Central memory CD8-positive, alpha-beta T cell (primary cell): Measurements from ENCODE around the gene NEU3.

Experiments
- ATAC-seq: fragments of 150-1000 bp; cut with Tn5 transposase; replicated peaks from 2 replicates; pipeline ENCODE4 v1.10.0; 2022; ENCODE audit warnings: mild to moderate bottlenecking, moderate FRiP score, moderate number of reproducible peaks; ENCODE audit not compliant: poor library complexity, severe bottlenecking; ENCODE audit errors: extremely low read depth
- DNase-seq, 2 donors: peaks; one replicate each; pipeline ENCODE4 v3.0.0; 2021; ENCODE audit warnings: low spot score in 2 of 2
- H3K27ac Mint-ChIP-seq: one replicate; pipeline ENCODE4 v1.8.0; 2022; ENCODE audit warnings: low read depth, mild to moderate bottlenecking, moderate library complexity, mixed read lengths
- H3K27me3 Mint-ChIP-seq: one replicate; pipeline ENCODE4 v1.8.0; 2022; ENCODE audit warnings: mixed read lengths
- H3K36me3 Mint-ChIP-seq: one replicate; pipeline ENCODE4 v1.8.0; 2022; ENCODE audit warnings: mild to moderate bottlenecking, moderate library complexity, mixed read lengths; ENCODE audit not compliant: insufficient read depth
- H3K4me1 Mint-ChIP-seq: one replicate; pipeline ENCODE4 v1.8.0; 2022; ENCODE audit warnings: mixed read lengths
- H3K4me3 Mint-ChIP-seq: one replicate; pipeline ENCODE4 v1.8.0; 2022; ENCODE audit warnings: mild to moderate bottlenecking, moderate library complexity, mixed read lengths
- H3K9me3 Mint-ChIP-seq: one replicate; pipeline ENCODE4 v1.8.0; 2022; ENCODE audit warnings: mixed read lengths

The NEU3 gene

GRCh38 chr11:75022759-75023396 is 34.1 kb downstream of the NEU3 start:
- DNase-seq = peak; percentile 58 to 64
- H3K27ac Mint-ChIP-seq = no peak overlapping the region

DNA sequence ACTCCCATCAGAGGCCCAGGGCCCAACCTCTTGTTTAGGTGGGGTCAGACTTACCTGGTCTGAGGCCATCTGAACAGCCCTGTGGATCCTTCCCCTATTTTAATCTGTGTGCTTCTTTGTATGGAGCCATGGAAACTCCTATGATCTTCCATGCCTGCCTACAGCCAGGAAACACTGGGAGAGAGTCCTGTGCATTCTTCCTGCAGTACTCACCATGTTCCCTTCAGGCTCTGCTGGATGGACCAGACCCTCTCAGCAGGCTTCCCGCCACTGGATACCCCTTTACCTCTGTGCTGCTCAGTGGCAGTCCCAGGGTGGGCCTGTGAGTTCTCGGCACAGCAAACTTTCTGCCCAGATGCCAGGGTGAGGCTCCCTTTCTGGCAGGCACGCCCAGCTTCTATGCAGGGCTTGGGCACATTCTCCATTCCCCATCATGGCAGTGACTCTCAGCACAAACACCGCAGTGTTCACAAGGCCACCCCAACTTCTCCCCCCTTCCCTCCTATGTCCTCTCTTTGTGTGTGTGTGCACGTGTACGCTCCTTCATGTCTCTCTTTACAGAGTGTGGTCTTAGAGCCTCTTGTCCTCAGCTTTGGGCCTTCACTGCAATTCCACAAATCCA is 34.8 kb downstream of the NEU3 start:
- no peaks in the 10 kb centered on the region for H3K27me3 Mint-ChIP-seq
- no peak overlapping the region for H3K27ac Mint-ChIP-seq
- no peak for ATAC-seq
- H3K4me1 Mint-ChIP-seq = no peaks in the 10 kb centered on the region
- H3K4me3 Mint-ChIP-seq = no peak overlapping the region
- H3K9me3 Mint-ChIP-seq = no peaks in the 10 kb centered on the region
- H3K36me3 Mint-ChIP-seq = no peaks in the 10 kb centered on the region
- no peak for DNase-seq

More at GRCh38 chr11:75022759-75023396, 34.1 kb downstream of the NEU3 start:
- Mint-ChIP-seq H3K4me1 (no peaks in the 10 kb centered on the region), H3K4me3 (no peak overlapping the region), H3K36me3 (no peaks in the 10 kb centered on the region), H3K27me3 (no peaks in the 10 kb centered on the region), H3K9me3 (no peaks in the 10 kb centered on the region)
- ATAC-seq = peak; percentile 46

GRCh38 chr11:75024068-75024449 is 35.3 kb downstream of the NEU3 start:
- H3K36me3 Mint-ChIP-seq = no peaks in the 10 kb centered on the region

GRCh38 chr11:75024764-75025211 is 36.1 kb downstream of the NEU3 start:
- Mint-ChIP-seq H3K36me3 (no peaks in the 10 kb centered on the region), H3K27ac (no peak overlapping the region), H3K9me3 (no peaks in the 10 kb centered on the region), H3K4me1 (no peaks in the 10 kb centered on the region), H3K27me3 (no peaks in the 10 kb centered on the region), H3K4me3 (no peak overlapping the region)
- no peak for DNase-seq
- ATAC-seq = no peak

More at GRCh38 chr11:75024068-75024449, 35.3 kb downstream of the NEU3 start:
- no peaks in the 10 kb centered on the region for H3K27me3 Mint-ChIP-seq
- H3K4me3 Mint-ChIP-seq = no peak overlapping the region
- H3K9me3 Mint-ChIP-seq = no peaks in the 10 kb centered on the region
- no peak for DNase-seq
- no peak for ATAC-seq
- H3K27ac Mint-ChIP-seq = no peak overlapping the region
- no peaks in the 10 kb centered on the region for H3K4me1 Mint-ChIP-seq

DNA sequence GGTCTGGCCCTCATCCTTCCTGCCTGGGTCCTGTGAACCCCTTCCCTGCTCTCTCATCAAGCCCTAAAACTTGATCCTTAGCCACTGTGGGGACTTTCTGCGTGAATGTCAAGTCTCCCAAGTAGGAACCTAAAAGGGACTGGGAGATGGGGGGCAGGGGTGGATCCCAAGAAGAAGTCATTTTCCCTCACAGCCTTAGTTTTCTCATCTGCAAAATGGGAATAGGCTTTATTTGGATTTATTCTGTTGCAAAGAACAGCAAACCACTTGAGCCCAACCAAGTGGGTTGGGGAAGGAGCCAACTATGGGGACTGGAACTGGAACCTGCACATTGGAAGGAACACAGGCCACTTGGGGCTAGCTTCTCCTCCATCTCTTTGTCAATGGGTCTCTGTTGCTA is 36.8 kb downstream of the NEU3 start:
- no peaks in the 10 kb centered on the region for H3K9me3 Mint-ChIP-seq
- no peak overlapping the region for H3K4me3 Mint-ChIP-seq
- H3K4me1 Mint-ChIP-seq = no peaks in the 10 kb centered on the region

GRCh38 chr11:75028321-75028720 is 39.6 kb downstream of the NEU3 start:
- no peak overlapping the region for H3K4me3 Mint-ChIP-seq
- H3K9me3 Mint-ChIP-seq = no peaks in the 10 kb centered on the region
- H3K27ac Mint-ChIP-seq = no peak overlapping the region
- DNase-seq = no peak
- no peak for ATAC-seq
- no peaks in the 10 kb centered on the region for H3K27me3 Mint-ChIP-seq
- no peaks in the 10 kb centered on the region for H3K4me1 Mint-ChIP-seq
- H3K36me3 Mint-ChIP-seq = no peaks in the 10 kb centered on the region

More for the DNA sequence above, 36.8 kb downstream of the NEU3 start:
- DNase-seq = no peak
- ATAC-seq = no peak
- no peak overlapping the region for H3K27ac Mint-ChIP-seq
- no peaks in the 10 kb centered on the region for H3K27me3 Mint-ChIP-seq
- H3K36me3 Mint-ChIP-seq = no peaks in the 10 kb centered on the region

- DNase-seq (no peak), ATAC-seq (no peak)
- no peak overlapping the region for H3K27ac Mint-ChIP-seq
- no peaks in the 10 kb centered on the region for H3K9me3 Mint-ChIP-seq
- H3K4me1 Mint-ChIP-seq = no peaks in the 10 kb centered on the region
- no peak overlapping the region for H3K4me3 Mint-ChIP-seq
- no peaks in the 10 kb centered on the region for H3K36me3 Mint-ChIP-seq
- no peaks in the 10 kb centered on the region for H3K27me3 Mint-ChIP-seq
These were observed 40.0 kb downstream of the NEU3 start for GRCh38 chr11:75028724-75029123.

DNA sequence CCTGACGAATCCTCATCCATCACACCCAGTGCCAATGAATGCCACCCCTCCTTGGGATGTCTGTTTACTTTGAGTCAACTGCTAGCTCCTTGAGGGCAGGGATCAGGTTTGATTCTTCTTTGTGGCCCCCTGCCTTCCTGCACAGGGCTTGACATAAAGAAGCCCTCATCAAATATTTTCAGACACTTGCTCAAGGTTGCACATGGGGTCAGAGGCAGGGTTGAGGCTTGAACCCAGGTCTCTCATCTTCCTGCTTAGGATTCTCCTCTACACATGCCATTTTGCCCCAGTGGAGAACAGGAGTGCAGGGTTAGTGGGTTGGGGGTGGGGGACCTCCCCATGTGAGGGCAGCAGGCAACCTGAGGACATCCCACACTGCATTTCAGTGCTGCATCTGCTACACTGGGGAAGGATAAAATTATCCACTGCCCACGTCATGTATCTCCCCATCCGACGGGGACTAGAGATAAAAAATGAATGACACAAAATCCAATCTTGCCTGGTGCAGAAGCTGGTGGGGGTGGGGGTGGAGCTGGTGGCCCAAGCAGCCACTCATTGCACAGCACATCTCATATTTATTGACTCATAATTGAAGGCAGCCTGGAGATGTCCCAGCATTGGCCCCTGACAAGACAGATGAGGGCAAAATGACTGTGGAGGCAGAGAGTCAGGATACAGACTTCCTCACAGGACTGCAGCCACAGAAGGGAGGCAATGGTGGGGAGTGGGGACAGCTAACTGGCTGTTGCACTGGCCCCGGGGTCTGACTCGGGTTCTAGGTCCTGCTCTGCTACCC is 41.3 kb downstream of the NEU3 start:
- H3K4me1 Mint-ChIP-seq = no peaks in the 10 kb centered on the region
- H3K27ac Mint-ChIP-seq = no peak overlapping the region
- no peak overlapping the region for H3K4me3 Mint-ChIP-seq
- ATAC-seq (no peak), DNase-seq (no peak)
- H3K27me3 Mint-ChIP-seq = no peaks in the 10 kb centered on the region
- no peaks in the 10 kb centered on the region for H3K36me3 Mint-ChIP-seq
- H3K9me3 Mint-ChIP-seq = no peaks in the 10 kb centered on the region

DNA sequence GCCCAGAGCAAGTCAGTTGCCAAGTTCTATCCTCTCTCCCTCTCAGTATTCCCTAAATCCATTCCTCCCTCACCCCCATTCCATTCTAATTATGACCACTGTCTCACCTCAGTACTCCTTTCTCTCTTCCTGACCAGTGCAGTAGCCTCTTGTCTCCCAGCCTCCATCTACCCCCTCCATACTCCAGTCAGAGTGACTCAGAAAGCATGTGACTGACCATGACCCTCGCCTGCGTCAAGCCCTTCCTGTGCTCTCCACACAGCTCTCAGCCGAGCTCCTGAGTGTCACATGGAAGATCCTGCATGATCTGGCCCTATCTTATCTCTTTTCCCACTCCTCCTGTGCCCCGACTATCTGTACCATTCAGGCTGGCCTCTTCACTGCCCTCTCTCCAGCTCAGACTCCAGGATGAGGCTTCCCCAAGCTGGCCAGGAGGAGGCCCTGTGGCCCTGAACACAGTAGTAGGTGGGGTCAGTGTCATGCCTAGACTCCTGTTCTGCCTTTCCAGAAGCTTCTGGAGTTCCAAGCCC is 42.6 kb downstream of the NEU3 start:
- ATAC-seq = no peak
- H3K27me3 Mint-ChIP-seq = no peaks in the 10 kb centered on the region
- DNase-seq = no peak
- H3K4me1 Mint-ChIP-seq = no peaks in the 10 kb centered on the region
- H3K36me3 Mint-ChIP-seq = no peaks in the 10 kb centered on the region
- no peaks in the 10 kb centered on the region for H3K9me3 Mint-ChIP-seq
- no peak overlapping the region for H3K27ac Mint-ChIP-seq
- H3K4me3 Mint-ChIP-seq = no peak overlapping the region

GRCh38 chr11:75031771-75032549 is 43.2 kb downstream of the NEU3 start:
- Mint-ChIP-seq H3K27ac (no peak overlapping the region), H3K4me1 (no peaks in the 10 kb centered on the region), H3K27me3 (no peaks in the 10 kb centered on the region), H3K36me3 (no peaks in the 10 kb centered on the region), H3K4me3 (no peak overlapping the region), H3K9me3 (no peaks in the 10 kb centered on the region)
- DNase-seq (peak; percentile 28 to 42), ATAC-seq (no peak)

DNA sequence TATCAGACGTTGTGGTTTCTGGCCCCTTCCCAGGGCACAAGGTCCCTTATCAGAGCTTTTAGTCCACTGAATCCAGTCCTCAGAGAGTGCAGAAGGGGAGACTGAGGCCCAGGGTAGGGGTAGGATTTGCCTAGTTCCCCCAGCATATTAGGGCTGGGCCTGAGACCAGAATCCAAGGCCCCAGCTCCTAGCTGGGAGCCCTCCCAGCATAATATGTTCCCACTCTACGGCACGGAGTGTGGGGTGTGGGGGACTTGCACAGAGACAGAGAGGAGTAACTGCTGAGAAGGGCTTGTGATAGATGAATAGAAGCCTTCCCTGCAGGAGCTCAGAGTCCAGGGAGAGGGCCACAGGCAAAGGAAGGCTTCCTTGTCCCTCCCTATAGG is 43.8 kb downstream of the NEU3 start:
- Mint-ChIP-seq H3K9me3 (no peaks in the 10 kb centered on the region), H3K27me3 (no peaks in the 10 kb centered on the region), H3K36me3 (no peaks in the 10 kb centered on the region), H3K4me3 (no peak overlapping the region), H3K4me1 (no peaks in the 10 kb centered on the region), H3K27ac (no peak overlapping the region)
- ATAC-seq (no peak), DNase-seq (no peak)

DNA sequence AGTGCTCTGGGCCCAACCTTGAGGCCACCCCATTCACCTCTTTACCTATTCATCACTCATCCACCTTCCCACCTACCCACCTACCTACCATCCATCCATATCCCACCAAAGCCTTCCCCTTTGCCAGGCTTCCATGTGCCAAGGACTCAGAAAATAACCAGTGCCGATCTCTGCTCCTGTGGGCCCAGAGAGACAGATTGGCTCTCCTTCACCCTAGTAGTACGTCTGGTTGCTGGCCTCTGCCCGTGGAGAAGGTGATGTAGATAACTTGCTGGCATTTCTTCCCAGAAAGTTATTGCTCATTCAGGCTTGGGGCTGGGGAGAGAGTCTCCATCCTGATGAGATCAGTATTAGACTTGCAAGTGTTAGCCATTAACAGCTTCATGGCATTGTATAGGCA is 45.2 kb downstream of the NEU3 start:
- no peaks in the 10 kb centered on the region for H3K9me3 Mint-ChIP-seq
- no peaks in the 10 kb centered on the region for H3K36me3 Mint-ChIP-seq
- ATAC-seq (no peak), DNase-seq (no peak)
- H3K4me3 Mint-ChIP-seq = no peak overlapping the region
- H3K4me1 Mint-ChIP-seq = no peaks in the 10 kb centered on the region
- no peak overlapping the region for H3K27ac Mint-ChIP-seq
- H3K27me3 Mint-ChIP-seq = no peaks in the 10 kb centered on the region
